ENCODE data around the gene FNDC5.

Gene FNDC5

DNA sequence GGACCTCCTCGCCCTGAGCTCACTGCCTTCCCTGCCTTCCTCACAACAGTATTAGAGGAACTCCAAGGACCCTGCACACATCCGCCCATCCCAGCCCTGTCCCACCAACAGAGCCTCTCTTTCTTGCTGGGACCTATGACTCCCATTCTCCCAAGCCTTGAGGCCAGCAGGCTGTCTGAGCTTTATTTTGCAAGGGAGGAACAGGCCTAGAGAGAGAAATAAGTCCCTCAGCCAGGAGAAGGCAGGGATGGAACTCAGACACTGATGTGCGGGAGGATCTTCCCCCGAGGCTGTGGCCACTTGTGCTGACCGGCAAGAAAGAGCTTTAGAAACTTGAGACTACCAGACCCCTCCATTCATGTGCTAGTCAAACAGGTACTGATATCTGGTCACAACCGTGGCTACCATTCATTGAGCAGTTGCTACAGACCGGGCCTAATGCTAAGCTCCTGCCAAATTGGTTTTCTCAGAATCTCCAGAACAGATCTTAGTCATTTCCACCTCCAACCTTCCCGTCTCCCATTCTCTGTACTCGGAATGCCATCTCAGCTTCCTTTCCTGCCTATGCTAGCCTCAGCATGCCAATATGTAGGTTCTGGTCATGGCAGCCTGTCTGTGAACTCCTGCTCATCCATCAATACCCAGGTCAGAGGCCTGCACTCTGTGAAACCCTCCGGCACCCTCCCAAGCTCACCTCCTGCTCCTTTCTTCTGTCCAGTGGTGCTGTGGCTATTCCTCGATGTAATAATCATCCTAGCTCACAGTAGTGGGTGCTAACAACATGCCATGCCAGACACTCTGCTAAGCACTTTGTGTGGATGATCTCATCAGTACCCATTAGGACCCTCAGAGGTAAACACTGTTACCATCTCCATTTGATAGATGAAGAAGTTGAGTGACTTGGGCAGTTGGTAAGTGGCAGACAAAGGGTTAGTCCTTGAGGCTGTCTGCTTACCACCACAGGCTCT, 26.7 kb upstream of the FNDC5 start:
- DNase-seq: no peak

DNA sequence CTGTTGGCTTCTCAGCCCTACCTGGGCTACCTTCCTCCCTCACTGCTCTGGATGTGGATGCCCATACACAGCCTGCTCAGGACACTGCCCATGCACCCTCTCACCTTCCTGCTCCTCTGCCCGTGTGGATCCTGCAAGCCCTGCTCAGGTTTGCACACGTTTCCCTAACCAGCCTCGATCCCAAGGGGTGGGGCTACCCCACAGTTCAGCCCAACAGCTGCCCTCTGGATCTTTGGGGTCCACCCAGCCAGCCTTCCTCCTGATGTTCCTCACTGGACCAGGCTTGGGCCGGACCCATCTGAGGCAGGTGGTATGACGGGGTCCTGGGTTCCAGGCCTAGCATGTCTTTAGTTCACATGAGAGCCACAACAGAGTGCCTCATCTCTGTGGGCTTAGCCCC, 25.7 kb upstream of the FNDC5 start:
- no peak for DNase-seq

DNA sequence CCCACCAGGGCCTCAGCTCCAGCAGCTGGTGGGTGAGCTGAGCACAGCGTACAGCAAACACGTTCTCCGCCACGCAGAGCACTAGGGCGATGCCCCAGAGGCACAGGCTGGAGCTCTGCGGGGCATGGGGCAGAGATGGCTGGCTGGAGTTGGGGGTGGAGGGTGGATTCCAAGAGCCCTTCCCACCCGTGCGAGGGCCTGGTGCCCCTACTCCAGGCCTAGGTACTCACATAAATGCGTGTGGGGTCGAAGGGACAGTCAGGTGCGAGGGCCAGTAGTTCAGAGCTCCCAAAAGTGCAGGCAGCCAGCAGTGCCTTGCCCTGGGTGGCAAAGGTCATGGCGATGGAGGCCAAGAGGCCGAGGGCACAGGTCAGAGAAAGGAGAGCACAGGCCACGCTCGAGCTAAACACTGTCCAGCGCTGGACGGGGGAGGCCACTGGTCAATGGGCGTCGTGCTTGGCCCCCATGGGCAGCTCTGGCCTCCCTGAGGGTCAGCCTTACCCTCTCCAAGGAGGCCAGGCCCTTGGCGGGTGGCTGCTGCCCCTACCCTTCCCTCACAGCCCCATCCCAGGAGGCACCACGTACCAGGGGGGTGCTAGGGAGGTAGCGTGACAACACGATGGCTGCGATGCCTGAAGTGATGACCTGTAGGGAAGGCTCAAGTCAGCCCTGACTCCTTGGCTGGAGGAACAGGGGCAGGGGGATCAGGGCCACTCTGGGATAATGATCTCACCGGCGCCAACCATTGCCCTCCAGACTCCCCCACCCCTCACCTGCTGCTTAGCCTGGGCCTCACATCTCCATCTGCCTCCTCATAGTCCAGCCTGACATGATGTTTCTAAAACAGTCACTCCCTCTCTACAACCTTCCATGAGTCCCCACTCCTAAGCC, 24.9 kb upstream of the FNDC5 start:
- no peak for DNase-seq

DNA sequence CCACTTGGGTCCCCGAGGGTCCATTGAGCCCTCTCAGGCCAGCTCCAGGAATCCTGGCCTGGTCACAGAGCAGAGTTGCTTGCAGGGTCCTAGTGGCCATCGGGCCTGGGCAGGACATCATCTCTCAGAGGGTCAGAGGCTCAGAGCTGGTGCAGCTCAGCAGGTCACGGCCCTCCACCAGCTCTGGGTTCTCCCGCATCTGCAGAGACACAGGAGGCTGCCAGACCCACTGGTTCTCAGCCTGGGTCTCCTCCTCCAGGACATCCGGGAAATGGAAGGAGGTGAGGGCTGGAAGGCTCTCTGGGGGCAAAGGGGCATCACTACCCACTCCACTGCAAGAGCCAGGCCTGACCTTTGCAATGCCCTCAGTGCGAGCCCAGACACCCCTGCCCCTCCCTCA, 24.0 kb upstream of the FNDC5 start:
- no peak for DNase-seq

DNA sequence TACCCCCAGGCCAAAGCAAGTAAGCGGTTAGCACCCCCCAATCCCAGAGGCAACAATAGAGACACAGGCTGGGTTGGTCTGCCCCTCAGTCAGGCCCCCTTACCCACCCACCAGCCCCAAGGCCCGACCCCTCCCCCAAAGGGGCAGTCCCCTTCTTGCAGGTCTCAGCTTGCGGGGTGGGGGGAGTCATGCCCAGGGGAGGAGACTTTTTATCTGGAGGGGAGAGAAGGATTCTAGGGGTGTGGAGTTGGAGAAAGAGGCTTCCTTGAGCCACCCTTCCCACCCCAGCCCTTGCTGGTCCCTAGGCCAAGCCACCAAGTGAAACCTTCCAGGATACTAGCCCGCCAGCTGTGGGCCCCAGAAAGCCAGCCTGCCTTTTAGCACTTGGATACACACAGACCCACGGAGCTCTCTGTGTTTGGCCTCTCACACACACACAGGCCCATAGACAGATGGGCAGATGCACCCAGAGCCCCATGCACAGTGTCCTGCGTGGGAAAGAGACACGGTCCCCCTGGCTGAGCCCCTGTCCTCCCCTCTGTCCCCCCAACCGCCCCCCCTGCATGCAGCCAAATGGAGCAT, 23.4 kb upstream of the FNDC5 start:
- DNase-seq: no peak

DNA sequence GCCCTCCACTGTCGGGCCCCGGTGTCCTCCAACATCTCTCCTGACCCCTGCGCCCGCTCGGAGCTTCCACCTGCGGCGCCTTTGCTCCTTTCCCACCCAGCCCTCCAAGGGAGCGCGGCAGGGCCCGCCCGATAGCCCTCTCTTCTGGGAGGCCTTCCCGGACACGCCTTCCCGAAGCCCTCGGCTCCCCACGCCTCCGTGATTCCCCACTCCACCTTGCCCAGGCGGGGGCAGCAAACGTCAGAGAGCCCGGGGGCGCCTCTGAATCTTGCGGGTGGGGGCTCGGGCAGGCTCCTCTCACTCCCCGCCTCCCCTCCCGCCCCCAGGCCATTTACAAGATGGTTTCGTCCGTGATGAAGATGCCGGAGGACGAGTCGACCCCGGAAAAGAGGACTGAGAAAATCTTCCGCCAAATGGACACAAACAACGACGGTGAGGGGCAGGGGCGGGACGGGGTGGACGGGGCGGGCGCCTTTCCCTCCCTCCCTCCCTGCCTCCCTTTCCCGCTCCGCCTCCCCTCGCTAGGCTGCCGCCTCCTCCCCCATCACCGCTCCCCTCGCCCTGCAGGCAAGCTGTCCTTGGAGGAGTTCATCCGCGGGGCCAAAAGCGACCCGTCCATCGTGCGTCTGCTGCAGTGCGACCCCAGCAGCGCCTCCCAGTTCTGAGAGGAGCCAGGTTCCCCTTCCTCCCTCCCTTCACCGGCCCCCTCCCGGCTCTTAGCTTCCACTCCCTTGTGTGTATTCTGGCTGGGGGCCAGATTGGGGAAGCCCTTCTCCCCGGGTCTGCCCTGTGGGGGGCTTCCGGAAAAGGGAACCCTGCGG, 22.7 kb upstream of the FNDC5 start:
- DNase-seq: no peak

DNA sequence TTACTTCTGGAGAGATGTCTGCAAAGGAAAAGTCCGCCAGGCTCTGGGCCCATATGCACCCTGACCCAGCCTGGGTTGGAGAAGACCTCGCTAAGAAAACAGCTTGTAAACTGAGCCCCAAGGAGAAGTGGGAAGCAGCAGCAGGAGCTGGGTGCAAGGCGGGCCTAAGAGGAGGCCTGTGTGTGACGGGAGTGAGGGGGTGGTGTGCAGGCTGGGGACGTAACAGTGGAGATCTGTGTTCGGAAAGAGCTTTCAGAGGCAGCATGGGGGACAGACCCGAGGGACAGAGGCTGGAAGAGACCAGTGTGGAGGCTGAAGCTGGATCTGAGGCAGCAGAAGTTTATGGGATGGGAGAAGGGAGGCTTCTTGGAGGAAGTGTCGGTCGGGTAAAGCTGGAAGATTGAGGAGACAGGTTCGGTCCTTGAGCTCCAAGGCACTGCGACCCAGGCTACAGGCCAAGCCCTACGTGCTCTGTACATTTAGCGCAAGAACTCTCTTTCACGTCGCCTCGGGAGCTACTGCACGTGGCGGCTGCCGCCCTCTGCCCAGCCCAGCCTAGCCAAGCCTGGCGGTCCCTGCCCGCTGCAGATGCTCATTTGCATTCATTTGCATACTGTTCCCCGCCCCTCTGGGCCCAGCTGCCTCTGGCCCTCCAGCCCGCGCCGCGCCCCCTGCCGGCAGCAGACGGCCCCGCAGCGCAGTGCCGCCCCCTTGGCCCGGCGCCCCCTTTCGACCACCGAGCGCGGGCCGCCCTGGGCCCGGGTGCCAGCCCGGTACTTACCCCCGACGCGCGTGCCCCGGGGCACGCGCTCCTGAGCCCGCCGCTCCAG, 21.9 kb upstream of the FNDC5 start:
- no peak for DNase-seq

DNA sequence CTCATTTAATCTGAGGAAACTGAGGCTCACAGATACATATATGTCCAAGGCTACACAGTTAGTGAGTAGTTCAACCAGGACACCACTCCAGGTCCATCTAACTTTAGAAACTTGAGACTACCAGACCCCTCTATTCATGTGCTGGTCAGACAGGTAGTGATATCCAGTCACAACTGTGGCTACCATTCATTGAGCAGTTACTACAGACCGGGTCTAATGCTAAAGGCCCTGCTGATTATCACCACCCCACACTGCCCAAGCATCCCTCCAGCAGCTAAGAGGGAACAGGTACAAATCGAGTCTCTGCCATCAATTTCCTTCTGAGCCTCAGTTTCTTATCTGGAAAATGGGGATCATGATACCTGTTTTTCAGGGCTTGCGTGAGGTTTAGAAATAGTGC, 20.9 kb upstream of the FNDC5 start:
- no peak for DNase-seq

DNA sequence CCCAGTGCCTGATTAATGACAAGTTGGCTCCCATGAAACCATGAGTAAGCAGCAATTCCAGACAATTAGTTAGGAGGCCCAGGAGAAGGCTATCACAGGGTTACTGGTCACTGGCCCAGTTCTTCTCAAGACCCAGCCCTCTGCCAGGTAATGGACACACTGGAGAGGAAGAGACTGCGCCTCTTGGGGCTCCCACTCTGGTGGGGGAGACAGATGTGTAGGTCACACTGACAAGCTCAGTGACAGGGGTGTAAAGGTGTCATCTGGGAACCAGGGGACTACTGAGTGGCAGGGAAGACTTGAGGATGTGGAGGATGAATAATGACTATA, 20.5 kb upstream of the FNDC5 start:
- DNase-seq: no peak

DNA sequence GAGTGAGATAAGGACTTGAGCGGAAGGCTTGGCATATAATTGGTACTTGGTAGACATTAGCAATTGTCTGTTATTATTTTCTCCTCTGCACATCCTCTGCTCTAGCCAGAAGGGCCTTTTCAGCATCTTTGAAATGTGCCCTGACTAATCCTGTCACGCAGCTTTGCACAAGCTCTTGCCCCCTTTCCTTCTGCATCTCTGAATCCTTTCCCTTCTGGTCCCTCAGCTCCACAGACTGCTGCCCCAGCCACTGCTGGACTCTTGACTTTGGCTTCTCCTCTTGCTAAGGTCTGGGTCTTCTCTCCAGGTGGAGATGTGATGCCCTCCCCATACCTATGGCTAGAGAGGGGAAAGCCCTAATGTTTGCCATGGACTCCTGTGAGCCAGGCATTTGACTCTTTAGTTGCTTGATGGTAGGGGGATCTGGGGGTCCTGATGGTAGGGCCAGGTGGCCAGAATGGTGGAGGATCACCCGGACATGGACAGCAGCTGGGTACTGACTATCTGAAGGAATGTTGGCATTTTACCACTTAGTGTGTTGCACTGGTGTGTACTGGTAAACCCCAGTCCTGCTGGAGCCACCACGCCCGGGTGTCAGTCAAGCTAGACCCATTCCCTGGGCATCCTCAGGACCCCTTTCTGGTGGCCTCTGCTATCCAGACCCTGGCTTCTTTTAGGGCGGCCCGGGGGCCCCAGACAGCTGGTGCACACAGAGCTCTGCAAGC, 20.0 kb upstream of the FNDC5 start:
- no peak for DNase-seq

DNA sequence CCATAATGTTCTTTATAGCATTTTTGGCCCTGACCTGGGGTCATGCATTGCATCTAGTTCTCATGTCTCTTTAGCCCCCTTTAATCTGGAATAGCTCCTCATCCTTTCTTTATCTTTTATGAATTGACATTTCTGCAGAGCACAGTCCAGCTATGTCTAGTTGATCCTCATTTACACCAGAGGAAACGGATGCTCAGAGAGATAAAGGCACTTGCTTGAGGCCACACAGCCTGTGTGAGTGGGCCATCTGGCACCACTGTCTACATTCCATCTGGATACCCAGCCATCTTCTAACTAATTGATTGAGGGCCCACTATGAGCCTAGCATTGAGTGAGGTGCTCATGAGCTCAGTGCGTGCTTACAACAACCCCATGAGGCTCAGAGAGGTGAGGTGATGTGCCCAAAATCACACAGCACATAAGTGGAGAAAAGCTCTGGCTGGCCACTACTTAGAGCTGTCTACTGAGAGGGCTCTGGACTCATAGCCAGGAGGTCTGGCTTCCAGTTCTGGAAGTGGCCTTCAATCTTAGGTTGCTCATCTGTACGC, 19.1 kb upstream of the FNDC5 start:
- no peak for DNase-seq

DNA sequence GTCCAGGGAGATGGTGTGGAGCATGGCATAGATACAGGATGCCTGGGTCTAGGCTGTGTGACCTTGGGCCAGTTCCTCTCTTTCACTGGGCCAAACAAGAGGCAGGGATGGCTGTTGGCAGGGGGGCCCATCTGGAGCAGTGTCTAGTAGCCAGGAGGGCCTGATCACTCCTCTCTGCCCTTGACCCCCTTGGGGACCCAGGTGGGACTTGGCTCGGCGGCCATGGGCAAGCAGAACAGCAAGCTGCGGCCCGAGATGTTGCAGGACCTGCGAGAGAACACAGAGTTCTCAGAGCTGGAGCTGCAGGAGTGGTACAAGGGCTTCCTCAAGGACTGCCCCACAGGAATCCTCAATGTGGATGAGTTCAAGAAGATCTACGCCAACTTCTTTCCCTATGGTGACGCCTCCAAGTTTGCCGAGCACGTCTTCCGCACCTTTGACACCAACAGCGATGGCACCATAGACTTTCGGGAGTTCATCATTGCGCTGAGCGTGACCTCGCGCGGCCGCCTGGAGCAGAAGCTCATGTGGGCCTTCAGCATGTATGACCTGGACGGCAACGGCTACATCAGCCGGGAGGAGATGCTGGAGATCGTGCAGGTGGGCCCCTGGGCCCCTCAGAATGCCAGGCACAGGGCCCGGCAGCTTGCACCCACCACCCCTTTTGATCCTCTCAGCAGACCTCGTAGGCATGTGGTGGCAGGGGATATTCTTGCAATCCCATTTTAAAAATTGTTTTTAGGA, 18.1 kb upstream of the FNDC5 start:
- DNase-seq: no peak

DNA sequence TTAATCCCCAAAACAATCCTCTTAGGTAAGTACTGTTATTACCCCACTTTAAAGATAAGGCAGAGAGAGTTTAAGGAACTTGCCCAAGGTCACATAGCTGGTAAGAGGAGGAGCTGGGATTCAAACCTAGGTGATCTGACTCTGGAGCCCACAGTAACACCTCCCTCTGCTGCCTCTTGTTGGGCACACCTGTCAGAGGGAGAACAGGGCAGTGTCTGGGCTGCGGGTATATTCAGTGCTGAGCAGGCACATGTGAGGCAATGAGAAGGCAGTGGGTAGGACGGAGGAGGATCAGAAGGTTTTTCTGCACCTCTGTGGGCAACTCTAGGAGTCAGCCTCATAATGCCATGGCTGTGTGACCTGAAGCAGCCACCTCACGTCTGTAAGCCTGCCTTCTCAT, 17.4 kb upstream of the FNDC5 start:
- no peak for DNase-seq

DNA sequence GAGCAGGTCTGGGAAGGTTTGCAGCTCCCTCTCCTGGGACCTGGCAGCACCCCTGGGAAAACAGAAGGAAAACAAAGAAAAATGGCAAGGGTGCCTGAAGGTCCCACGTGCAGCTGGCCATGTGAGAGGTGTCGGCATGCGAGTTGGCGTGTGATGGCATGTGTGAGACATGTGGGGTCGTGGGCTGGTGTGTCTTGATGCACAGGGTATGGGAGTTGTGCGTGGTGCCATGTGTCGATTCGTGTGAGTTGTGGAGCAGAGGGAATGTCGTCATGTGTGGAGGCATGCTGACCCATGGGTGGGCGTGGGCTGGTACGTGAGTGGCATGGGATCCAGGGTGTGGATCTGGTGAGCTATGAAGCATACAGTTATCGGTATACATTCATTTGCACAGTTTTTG, 16.9 kb upstream of the FNDC5 start:
- DNase-seq: no peak

DNA sequence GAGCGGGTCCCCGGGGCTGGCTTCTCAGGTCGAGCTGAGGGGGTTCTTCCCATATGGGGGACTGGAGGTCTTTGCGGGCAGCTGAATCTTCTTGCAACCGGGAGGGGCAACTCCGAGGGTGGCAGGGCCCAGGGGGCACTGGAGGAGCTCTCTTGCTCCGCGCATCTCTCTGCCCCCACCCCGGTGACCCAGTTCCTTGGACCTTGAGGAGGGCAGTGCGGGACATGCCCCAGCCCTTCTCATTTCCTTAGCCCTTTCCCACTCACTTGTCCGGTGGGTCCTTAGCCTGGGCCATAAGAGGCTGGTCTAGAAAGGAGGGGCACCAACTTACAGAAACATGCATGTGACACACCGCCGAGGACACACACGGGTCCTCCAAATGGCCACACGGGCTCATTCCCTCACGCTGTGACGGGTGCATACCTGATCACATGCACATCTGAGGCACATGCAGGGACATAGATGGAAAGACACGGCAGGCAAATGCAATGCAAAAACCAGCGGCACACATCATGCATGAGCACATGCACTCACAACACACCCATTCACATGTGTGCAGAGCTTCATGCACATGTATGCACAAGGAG, 16.2 kb upstream of the FNDC5 start:
- DNase-seq: no peak

DNA sequence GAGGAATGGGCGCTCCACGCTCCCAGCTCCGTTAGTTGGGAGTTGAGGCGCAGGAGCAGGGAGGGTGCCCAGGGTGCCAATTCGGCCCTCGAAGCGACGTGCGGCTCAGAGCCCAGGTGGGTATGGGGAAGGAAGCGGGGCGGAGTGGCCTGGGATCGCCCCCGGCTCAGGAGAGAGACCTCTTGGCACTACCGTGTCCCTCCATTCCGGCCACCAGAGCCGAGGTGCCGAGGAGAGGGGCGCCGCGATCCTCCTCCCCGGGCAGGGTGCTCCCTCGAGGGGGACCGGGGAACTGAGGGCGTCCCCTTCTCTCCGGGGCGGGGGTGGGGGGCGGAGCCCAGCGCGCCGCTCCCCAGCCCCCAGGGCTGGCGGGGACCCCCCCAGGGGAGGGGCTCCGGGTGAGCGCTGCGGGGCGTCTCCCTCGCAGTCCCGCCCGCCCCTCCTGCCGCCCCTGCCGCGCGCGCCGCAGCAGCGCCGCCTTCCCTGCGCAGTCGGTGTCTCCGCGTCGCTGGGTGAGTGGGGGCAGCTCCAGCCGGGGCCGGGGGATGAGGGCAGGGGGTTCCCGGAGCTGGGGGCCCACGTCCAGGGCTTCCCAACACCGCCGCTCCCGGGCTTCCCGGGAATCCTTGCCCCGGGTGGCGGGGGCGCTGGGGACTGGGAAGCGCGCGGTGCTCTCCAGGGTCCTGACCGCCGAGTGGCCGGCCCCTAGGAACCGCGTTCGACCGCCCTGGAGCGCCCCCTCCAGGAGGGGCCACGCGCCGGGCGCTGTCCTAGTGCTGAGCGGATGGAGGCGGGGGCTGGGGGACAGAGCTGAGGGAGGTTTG, 15.5 kb upstream of the FNDC5 start, which contains the start of gene HPCA:
Gene HPCA (plus strand): TSS at position 488 of the 824 bp plus-strand sequence. CDS start 2,408 bp downstream, outside the sequence.
- DNase-seq: no peak

DNA sequence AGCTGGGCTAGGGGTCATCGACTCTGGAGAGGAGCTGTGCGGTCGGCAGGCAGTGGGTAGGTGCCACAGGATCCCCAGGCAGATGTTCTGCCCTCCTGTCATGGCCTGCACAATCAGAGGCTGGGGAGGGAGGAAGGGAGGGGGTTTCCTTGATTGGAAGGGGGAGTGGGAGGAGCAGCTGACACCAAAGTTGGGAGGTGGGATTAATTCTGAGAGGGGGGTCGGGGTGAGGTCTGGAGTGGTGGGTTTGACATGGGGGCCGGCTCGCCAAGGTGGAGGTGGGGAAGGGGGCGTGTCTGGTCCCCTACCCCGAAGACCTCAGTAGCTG, 14.9 kb upstream of the FNDC5 start:
- DNase-seq: no peak

DNA sequence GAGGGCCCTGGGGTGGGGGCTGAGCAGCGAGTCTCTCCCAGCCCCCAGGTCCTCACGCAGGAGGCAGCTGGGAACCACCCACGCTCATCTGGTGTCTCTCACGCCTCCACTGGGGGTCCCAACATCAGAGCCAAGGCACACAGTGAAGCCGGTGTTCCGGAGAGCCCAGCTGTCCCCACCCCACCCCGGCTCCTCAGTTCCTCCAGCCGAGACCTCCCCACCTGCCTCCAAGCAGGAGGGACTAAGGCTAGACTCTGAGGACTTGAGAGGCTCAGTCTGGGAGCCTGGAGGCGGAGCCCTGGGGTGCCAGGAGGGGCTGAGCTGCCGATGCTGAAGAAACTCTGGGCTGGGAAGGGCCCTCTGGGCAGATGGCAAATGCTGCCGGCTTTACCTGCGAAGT, 14.0 kb upstream of the FNDC5 start:
- no peak for DNase-seq

DNA sequence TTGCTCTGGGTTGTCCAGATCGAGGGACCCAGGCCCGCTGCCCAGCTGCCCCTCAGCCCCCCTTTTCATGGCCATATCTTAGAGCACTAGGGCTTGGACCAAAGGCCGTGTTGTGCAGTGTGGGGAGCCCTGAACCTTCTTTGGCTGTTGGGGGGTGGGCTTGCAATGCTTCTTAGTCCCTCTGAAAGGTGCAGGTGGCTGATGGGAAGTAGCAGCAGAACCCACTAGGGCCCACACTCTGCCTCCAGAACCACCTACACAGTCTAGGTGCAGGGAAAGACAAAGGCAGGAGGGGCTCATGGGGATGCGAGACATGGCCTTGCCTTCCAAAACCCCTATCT, 13.3 kb upstream of the FNDC5 start:
- no peak for DNase-seq
